Measurements from ENCODE around the gene ZDHHC11.
"Not testable (repeated sequence)": the region's sequence is repeated elsewhere in the genome, so short reads cannot be mapped to it uniquely, and the experiment has no call there.

Gene ZDHHC11

GRCh38 chr5:848671-849111 lies 2.1 kb downstream of the ZDHHC11 start:
- Histone ChIP-seq H3K23ac (ENCODE audit: low read length) (no peak overlapping the region), H3K9ac (ENCODE audit: low read length) (no peak overlapping the region), H3K79me1 (ENCODE audit: low read length) (no peaks in the 10 kb centered on the region), H3K4me3 (ENCODE audit: low read depth, low read length) (no peak overlapping the region), H3K79me2 (ENCODE audit: control insufficient read depth, insufficient read depth, low read length, poor library complexity) (peaks cover 1% of the 10 kb centered on the region), H4K8ac (ENCODE audit: low read depth, low read length) (no peak overlapping the region), H4K91ac (ENCODE audit: low read depth, low read length) (no peak overlapping the region), H3K36me3 (ENCODE audit: control insufficient read depth in 1 of 2, insufficient read depth in 2 of 2, low read length in 2 of 2) (peaks cover 3 to 5% of the 10 kb centered on the region in 2 experiments), H3K27ac (ENCODE audit: low read depth, low read length) (no peak overlapping the region), H2AK5ac (ENCODE audit: low read length) (no peak overlapping the region), H3K4me1 (ENCODE audit: control insufficient read depth in 1 of 2, insufficient read depth in 2 of 2, low read length in 2 of 2) (peaks cover 3 to 11% of the 10 kb centered on the region in 2 experiments), H3K14ac (ENCODE audit: low read length) (no peak overlapping the region), H3K4me2 (ENCODE audit: low read length) (no peak overlapping the region), H2BK120ac (ENCODE audit: insufficient read depth, low read length, poor library complexity) (no peak overlapping the region), H3K27me3 (ENCODE audit: insufficient read depth, low read length) (no peaks in the 10 kb centered on the region), H3K18ac (ENCODE audit: low read length) (no peak overlapping the region), H4K12ac (ENCODE audit: low read depth, low read length) (no peak overlapping the region), H2BK5ac (ENCODE audit: low read depth, low read length, poor library complexity) (no peak overlapping the region), H2BK12ac (ENCODE audit: low read length) (no peak overlapping the region), H3K4ac (ENCODE audit: low read depth, low read length) (no peak overlapping the region), H2AFZ (ENCODE audit: insufficient read depth, low read length, poor library complexity) (no peak overlapping the region), H3K9me3 (ENCODE audit: insufficient read depth, low read depth, low read length) (peaks cover 5% of the 10 kb centered on the region)
- no peak for DNase-seq
- no CpG with 5 or more reads among the region's 14 CpGs for WGBS (ENCODE audit: extremely low coverage, insufficient coverage, insufficient read length)

GRCh38 chr5:847736-848135 lies 3.0 kb downstream of the ZDHHC11 start:
- not testable (repeated sequence) for H3K4me3 ChIP-seq (ENCODE audit: low read depth, low read length); H3K14ac ChIP-seq (ENCODE audit: low read length); H2AFZ ChIP-seq (ENCODE audit: insufficient read depth, low read length, poor library complexity); H3K27me3 ChIP-seq (ENCODE audit: insufficient read depth, low read length); H3K36me3 ChIP-seq (ENCODE audit: control insufficient read depth in 1 of 2, insufficient read depth in 2 of 2, low read length in 2 of 2); H3K4me2 ChIP-seq (ENCODE audit: low read length); H3K18ac ChIP-seq (ENCODE audit: low read length); H3K27ac ChIP-seq (ENCODE audit: low read depth, low read length); H3K23ac ChIP-seq (ENCODE audit: low read length); H2BK120ac ChIP-seq (ENCODE audit: insufficient read depth, low read length, poor library complexity); H4K8ac ChIP-seq (ENCODE audit: low read depth, low read length); H3K79me2 ChIP-seq (ENCODE audit: control insufficient read depth, insufficient read depth, low read length, poor library complexity); H4K12ac ChIP-seq (ENCODE audit: low read depth, low read length); H3K4ac ChIP-seq (ENCODE audit: low read depth, low read length); H3K79me1 ChIP-seq (ENCODE audit: low read length); DNase-seq; H2BK12ac ChIP-seq (ENCODE audit: low read length); H3K9me3 ChIP-seq (ENCODE audit: insufficient read depth, low read depth, low read length); H3K9ac ChIP-seq (ENCODE audit: low read length); H4K91ac ChIP-seq (ENCODE audit: low read depth, low read length); H2AK5ac ChIP-seq (ENCODE audit: low read length); H2BK5ac ChIP-seq (ENCODE audit: low read depth, low read length, poor library complexity)
- WGBS (ENCODE audit: extremely low coverage, insufficient coverage, insufficient read length): no CpG with 5 or more reads among the region's 7 CpGs
- peaks cover 3 to 11% of the 10 kb centered on the region in 2 experiments for H3K4me1 ChIP-seq (ENCODE audit: control insufficient read depth in 1 of 2, insufficient read depth in 2 of 2, low read length in 2 of 2)

DNA sequence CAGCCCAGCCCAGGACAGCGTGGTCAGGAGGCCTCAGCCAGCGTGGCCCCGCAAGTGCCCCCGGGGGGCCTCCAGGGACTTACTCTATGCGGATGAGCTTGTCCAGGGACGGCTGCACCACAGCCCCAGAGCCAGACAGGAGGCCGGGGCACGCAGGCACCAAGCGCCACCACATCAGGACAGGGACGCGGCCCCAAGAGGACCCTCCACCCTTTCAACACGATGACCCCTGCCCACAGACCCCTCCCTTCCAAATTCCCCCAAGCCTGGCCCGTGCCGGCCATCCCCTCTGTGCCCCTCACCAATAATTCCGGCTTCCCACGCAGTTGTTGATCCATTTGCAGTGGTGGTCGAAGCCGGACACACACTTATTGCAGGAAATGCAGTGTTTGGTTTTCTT lies 3.6 kb downstream of the ZDHHC11 start:
- not testable (repeated sequence) for H3K9ac ChIP-seq (ENCODE audit: low read length); H3K79me1 ChIP-seq (ENCODE audit: low read length)
- WGBS (ENCODE audit: extremely low coverage, insufficient coverage, insufficient read length): no CpG with 5 or more reads among the region's 18 CpGs

DNA sequence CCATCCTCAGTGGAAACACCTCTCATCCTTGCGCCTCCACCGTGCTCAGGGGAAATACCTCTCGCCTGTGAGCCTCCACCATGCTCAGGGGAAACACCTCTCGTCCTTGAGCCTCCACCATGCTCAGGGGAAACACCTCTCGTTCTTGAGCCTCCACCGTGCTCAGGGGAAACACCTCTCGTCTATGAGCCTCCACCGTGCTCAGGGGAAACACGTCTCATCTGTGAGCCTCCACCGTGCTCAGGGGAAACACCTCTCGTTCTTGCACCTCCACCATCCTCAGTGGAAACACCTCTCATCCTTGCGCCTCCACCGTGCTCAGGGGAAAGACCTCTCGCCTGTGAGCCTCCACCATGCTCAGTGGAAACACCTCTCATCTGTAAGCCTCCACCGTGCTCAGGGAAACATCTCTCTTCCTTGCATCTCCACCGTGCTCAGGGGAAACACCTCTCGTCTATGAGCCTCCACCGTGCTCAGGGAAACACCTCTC lies 4.1 kb downstream of the ZDHHC11 start:
- H3K4me1 ChIP-seq (ENCODE audit: control insufficient read depth in 1 of 2, insufficient read depth in 2 of 2, low read length in 2 of 2): peaks cover 3 to 11% of the 10 kb centered on the region in 2 experiments
- not testable (repeated sequence) for H3K23ac ChIP-seq (ENCODE audit: low read length); H4K91ac ChIP-seq (ENCODE audit: low read depth, low read length); H3K27ac ChIP-seq (ENCODE audit: low read depth, low read length); H2AFZ ChIP-seq (ENCODE audit: insufficient read depth, low read length, poor library complexity); H2BK120ac ChIP-seq (ENCODE audit: insufficient read depth, low read length, poor library complexity); H3K18ac ChIP-seq (ENCODE audit: low read length); H3K79me1 ChIP-seq (ENCODE audit: low read length); H2BK12ac ChIP-seq (ENCODE audit: low read length); H2BK5ac ChIP-seq (ENCODE audit: low read depth, low read length, poor library complexity); H3K9me3 ChIP-seq (ENCODE audit: insufficient read depth, low read depth, low read length); DNase-seq; H3K27me3 ChIP-seq (ENCODE audit: insufficient read depth, low read length); H3K14ac ChIP-seq (ENCODE audit: low read length); H4K8ac ChIP-seq (ENCODE audit: low read depth, low read length); H4K12ac ChIP-seq (ENCODE audit: low read depth, low read length); H3K79me2 ChIP-seq (ENCODE audit: control insufficient read depth, insufficient read depth, low read length, poor library complexity); H3K9ac ChIP-seq (ENCODE audit: low read length); H3K4me3 ChIP-seq (ENCODE audit: low read depth, low read length); H3K36me3 ChIP-seq (ENCODE audit: control insufficient read depth in 1 of 2, insufficient read depth in 2 of 2, low read length in 2 of 2); H3K4ac ChIP-seq (ENCODE audit: low read depth, low read length); H2AK5ac ChIP-seq (ENCODE audit: low read length); H3K4me2 ChIP-seq (ENCODE audit: low read length)
- no CpG with 5 or more reads among the region's 18 CpGs for WGBS (ENCODE audit: extremely low coverage, insufficient coverage, insufficient read length)

More for the DNA sequence above, 3.6 kb downstream of the ZDHHC11 start:
- H2AK5ac ChIP-seq (ENCODE audit: low read length); H3K18ac ChIP-seq (ENCODE audit: low read length); H4K12ac ChIP-seq (ENCODE audit: low read depth, low read length); H3K27ac ChIP-seq (ENCODE audit: low read depth, low read length); H3K79me2 ChIP-seq (ENCODE audit: control insufficient read depth, insufficient read depth, low read length, poor library complexity); H3K4me2 ChIP-seq (ENCODE audit: low read length); H3K36me3 ChIP-seq (ENCODE audit: control insufficient read depth in 1 of 2, insufficient read depth in 2 of 2, low read length in 2 of 2); H3K4ac ChIP-seq (ENCODE audit: low read depth, low read length); H3K14ac ChIP-seq (ENCODE audit: low read length); H3K9me3 ChIP-seq (ENCODE audit: insufficient read depth, low read depth, low read length); H3K27me3 ChIP-seq (ENCODE audit: insufficient read depth, low read length); H2BK120ac ChIP-seq (ENCODE audit: insufficient read depth, low read length, poor library complexity); H2BK12ac ChIP-seq (ENCODE audit: low read length); H2BK5ac ChIP-seq (ENCODE audit: low read depth, low read length, poor library complexity); H2AFZ ChIP-seq (ENCODE audit: insufficient read depth, low read length, poor library complexity); H4K91ac ChIP-seq (ENCODE audit: low read depth, low read length); H3K4me3 ChIP-seq (ENCODE audit: low read depth, low read length); DNase-seq; H3K23ac ChIP-seq (ENCODE audit: low read length); H4K8ac ChIP-seq (ENCODE audit: low read depth, low read length): not testable (repeated sequence)
- H3K4me1 ChIP-seq (ENCODE audit: control insufficient read depth in 1 of 2, insufficient read depth in 2 of 2, low read length in 2 of 2): peaks cover 3 to 11% of the 10 kb centered on the region in 2 experiments
